ENCODE measurements around the gene C6orf58. TPM values are rescaled to one million over a fixed set of nuclear protein-coding genes. Genes with fewer than 3 reads are reported as not detected.

The C6orf58 gene
- total RNA-seq, 1 experiment from 2014 or later: 0.20 TPM

- intact Hi-C loops (cut with micrococcal nuclease): no loop called here
- H3K36me3 ChIP-seq (ENCODE audit: control insufficient read depth in 1 of 2, insufficient read depth in 2 of 2, low read length in 2 of 2): no peaks in the 10 kb centered on the region
- H3K9me3 ChIP-seq (ENCODE audit: control insufficient read depth in 1 of 2, insufficient read depth in 1 of 2, low read depth in 1 of 2, low read length in 2 of 2): no peaks in the 10 kb centered on the region
- no peak overlapping the region for H3K9ac ChIP-seq (ENCODE audit: low read length)
- POLR2A ChIA-PET: no interaction called here
- peak overlapping the region; percentile 26 for H3K4me2 ChIP-seq (ENCODE audit: low read length)
- H4K20me1 ChIP-seq (ENCODE audit: insufficient read depth): no peaks in the 10 kb centered on the region
- peaks cover 14 to 24% of the 10 kb centered on the region in 2 experiments for H3K4me1 ChIP-seq (ENCODE audit: control insufficient read depth in 1 of 2, insufficient read depth in 2 of 2, low read length in 2 of 2)
- CTCF ChIA-PET: no interaction called here
- no peaks in the 10 kb centered on the region for H3K79me2 ChIP-seq (ENCODE audit: insufficient read depth, low read length)
- no peaks in the 10 kb centered on the region for H3K9me2 ChIP-seq (ENCODE audit: insufficient read depth)
- H3K27me3 ChIP-seq (ENCODE audit: insufficient read depth, low read length): no peaks in the 10 kb centered on the region
- RAD21 ChIA-PET (ENCODE audit: low non-redundant PET in 1 of 2, low total read pairs in 2 of 2, uncharacterized antibody in 2 of 2, unreplicated experiment in 2 of 2): no interaction called here
- no TSS peak for BruUV-seq (replicated peaks)
- H3K4me3 ChIP-seq (replicated peaks in 1 of 2; ENCODE audit: low read depth in 1 of 2, low read length in 2 of 2): no peak overlapping the region
- no peak overlapping the region for H3K27ac ChIP-seq (ENCODE audit: low read depth, low read length)
- H2AFZ ChIP-seq (ENCODE audit: low read depth, low read length, poor library complexity, severe bottlenecking): peak overlapping the region; percentile 66
- ATAC-seq (peak; percentile 92), DNase-seq (ENCODE audit: low read depth, low spot score) (peak; percentile 16)
- no peak for TF ChIP-seq EZH2phosphoT487 (IDR thresholded peaks at IDR 0.05; ENCODE audit: borderline replicate concordance)
- TF ChIP-seq MAX (IDR thresholded peaks at IDR 0.05): peak; percentile 58; the same call in 1 of the 2 replicates
Measured at GRCh38 chr6:127586372-127586771, 9.4 kb downstream of the C6orf58 start.

- no peaks in the 10 kb centered on the region for H3K9me3 ChIP-seq (ENCODE audit: control insufficient read depth in 1 of 2, insufficient read depth in 1 of 2, low read depth in 1 of 2, low read length in 2 of 2)
- H3K27me3 ChIP-seq (ENCODE audit: insufficient read depth, low read length): no peaks in the 10 kb centered on the region
- no peak for DNase-seq (ENCODE audit: low read depth, low spot score)
- H3K79me2 ChIP-seq (ENCODE audit: insufficient read depth, low read length): no peaks in the 10 kb centered on the region
- no peak for ATAC-seq
- no peak overlapping the region for H3K4me3 ChIP-seq (replicated peaks in 1 of 2; ENCODE audit: low read depth in 1 of 2, low read length in 2 of 2)
- no peak overlapping the region for H3K27ac ChIP-seq (ENCODE audit: low read depth, low read length)
- H3K4me1 ChIP-seq (ENCODE audit: control insufficient read depth in 1 of 2, insufficient read depth in 2 of 2, low read length in 2 of 2): peaks cover 10 to 17% of the 10 kb centered on the region in 2 experiments; a peak in 3 of 4 replicates
- H3K9ac ChIP-seq (ENCODE audit: low read length): no peak overlapping the region
- H2AFZ ChIP-seq (ENCODE audit: low read depth, low read length, poor library complexity, severe bottlenecking): no peak overlapping the region
- no TSS peak for BruUV-seq (replicated peaks)
- intact Hi-C loops (cut with micrococcal nuclease): no loop called here
- ChIA-PET RAD21 (ENCODE audit: low non-redundant PET in 1 of 2, low total read pairs in 2 of 2, uncharacterized antibody in 2 of 2, unreplicated experiment in 2 of 2) (no interaction called here), POLR2A (no interaction called here), CTCF (no interaction called here)
- H4K20me1 ChIP-seq (ENCODE audit: insufficient read depth): no peaks in the 10 kb centered on the region
- no peaks in the 10 kb centered on the region for H3K9me2 ChIP-seq (ENCODE audit: insufficient read depth)
- TF ChIP-seq ZBTB33 (IDR thresholded peaks at IDR 0.05; ENCODE audit: extremely low read depth, insufficient replicate concordance, low read length): no peak
- TF ChIP-seq EZH2phosphoT487 (IDR thresholded peaks at IDR 0.05; ENCODE audit: borderline replicate concordance): no peak
- no peak for TF ChIP-seq REST (IDR thresholded peaks at IDR 0.05; ENCODE audit: low read depth)
- no peak overlapping the region for H3K4me2 ChIP-seq (ENCODE audit: low read length)
- no peaks in the 10 kb centered on the region for H3K36me3 ChIP-seq (ENCODE audit: control insufficient read depth in 1 of 2, insufficient read depth in 2 of 2, low read length in 2 of 2)
Measured at GRCh38 chr6:127587875-127588274, 10.9 kb downstream of the C6orf58 start.

Data from HCT116 (cell line).